K562 treated with DMSO at 1 percent for 4 hours (cell line): Measurements from ENCODE around the gene ANKRD39. TPM values are rescaled to one million over a fixed set of nuclear protein-coding genes. Genes with fewer than 3 reads are reported as not detected.

ENCODE experiments used
- total RNA-seq: library from RNA; unstranded; fragments of 300-600 nt; gene quantifications from 2 replicates; pipeline ENCODE4 v1.2.3, GENCODE V29; 2022; ENCODE audit not compliant: insufficient read depth

Gene ANKRD39, protein sequence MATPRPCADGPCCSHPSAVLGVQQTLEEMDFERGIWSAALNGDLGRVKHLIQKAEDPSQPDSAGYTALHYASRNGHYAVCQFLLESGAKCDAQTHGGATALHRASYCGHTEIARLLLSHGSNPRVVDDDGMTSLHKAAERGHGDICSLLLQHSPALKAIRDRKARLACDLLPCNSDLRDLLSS
- total RNA-seq: 15.7 and 21.1 TPM in 2 replicates

DNA sequence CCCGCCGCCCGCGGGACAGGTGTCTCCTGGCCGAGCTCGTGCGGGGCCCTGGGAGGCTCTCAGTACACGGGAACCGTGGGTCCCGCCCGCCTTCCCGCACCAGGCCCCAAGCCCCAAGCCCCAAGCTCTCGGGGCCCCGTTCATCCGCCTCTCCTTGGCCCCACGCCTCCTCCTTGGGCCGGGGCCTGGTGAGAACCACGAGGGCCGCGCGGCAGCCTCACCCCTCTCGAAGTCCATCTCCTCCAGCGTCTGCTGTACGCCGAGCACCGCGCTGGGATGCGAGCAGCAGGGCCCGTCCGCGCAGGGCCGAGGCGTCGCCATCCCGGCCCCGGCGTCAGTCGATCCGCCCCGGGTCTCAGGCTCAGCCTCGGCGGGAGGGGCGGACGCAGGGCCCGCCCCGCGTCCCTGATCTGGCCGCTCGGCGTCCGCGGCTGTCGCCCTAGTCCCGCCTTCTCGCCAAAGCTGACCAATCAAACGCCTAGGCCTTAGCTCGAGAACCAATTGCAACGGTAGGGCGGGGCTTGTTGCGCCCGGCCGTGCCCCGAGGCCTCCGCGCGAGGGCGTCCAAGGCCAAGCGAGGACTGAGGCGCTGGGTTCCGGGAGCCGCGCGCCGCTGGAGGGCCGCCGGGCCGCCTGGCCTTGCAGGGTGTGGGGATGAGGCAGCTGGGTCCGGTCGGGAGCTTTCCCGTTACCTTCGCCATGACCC lies at the start of gene ANKRD39:
TSS of gene ANKRD39 (minus strand) at position 350 of the 706 bp plus-strand sequence. CDS start at position 321, 29 bp downstream.

DNA sequence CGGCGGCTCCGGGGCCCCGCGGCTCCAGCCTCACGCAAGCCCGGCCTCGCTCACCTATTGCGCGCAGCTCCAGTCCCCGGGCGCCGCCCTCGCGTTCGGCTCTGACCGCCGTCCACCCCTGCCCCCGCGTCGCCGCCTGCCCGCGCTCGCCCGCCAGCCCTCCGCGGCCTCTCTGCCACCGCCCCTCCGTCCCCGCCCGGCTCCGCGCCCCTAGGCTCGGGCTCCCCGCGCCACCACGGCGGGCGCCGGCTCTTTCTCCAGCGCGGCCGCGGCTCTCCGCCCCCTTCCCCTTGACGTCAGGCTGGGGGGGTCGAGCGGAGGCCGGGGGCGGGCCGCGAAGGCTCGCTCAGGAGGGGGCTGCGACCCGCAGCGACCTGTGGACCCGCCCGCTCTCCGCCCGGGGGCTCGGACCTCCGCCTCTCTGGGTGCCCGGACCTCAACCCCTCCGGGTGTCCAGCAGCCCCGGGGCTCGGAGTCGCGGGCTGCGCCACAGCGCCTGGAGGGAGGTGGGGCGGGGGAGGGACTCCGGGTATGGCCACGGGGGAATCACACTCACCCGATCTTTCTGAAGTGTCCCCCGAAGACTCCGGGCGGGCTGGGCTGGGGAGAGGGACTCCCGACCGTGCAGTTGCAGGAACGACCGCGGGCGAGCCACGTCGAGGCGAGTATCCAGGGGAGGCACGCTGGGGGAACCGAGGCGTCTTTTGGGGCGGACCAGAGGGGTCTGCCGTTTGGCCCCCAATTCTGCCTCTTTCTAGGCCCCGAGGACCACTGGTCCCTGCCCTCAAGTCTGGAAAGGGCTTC lies 12.2 kb upstream of the ANKRD39 start, which contains the start of gene SEMA4C:
TSS of gene SEMA4C (minus strand) at position 259 of the 804 bp plus-strand sequence. CDS start 2,194 bp downstream, outside the sequence.

DNA sequence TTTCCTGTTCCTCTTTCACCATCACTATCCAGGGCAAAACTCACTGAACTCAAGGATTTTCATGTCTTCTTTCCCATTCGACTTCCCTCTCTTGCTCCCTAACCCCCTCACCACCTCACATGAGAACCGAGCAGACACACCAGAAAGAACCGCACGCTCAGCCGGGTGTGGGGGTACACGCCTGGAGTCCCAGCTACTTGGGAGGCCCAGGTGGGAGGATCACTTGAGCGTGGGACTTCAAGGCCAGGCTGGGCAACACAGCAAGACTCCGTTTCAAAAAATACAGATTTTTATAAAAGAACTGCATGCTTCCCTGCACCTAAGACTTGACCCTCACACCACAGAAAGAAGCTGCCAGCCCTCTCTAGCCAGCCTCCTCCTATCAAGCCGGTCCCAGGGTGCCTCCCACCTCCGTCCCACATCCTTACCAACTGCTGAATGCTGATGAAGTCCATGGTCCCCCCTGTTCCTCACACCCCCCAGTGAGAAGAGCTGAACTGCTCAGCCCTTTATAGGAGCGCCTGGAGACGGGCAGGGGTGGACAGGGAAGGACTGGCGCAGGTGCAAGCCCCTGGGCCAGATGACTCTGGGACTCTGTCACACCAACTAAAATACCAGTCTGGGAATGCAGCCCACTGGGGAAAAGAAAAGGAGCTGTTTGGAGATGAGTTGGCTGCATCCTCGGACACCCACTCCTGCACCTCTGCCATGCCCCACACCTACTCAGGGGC lies 14.1 kb downstream of the ANKRD39 start, which contains the start of gene ANKRD23:
TSS of gene ANKRD23 (minus strand) at position 484 of the 731 bp plus-strand sequence. CDS start at position 455, 29 bp downstream.

DNA sequence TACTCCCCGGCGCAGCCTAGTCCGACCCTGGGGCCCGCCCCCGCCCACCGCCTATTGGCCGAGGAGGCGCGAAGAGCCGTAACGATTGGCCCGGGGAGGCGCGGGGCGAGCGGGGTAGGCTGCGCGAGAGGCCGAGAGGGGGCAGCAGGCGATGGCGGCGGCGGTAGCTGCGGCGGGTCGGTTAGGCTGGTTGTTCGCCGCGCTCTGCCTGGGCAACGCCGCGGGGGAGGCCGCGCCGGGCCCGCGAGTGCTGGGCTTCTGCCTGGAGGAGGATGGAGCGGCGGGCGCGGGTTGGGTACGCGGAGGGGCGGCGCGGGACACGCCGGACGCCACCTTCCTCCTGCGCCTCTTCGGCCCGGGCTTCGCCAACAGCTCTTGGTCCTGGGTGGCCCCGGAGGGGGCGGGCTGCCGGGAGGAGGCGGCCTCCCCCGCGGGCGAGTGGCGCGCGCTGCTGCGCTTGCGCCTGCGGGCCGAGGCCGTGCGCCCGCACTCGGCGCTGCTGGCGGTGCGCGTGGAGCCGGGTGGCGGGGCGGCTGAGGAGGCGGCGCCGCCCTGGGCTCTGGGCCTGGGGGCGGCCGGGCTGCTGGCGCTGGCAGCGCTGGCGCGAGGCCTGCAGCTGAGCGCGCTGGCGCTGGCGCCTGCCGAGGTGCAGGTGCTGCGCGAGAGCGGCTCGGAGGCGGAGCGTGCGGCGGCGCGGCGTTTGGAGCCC lies 41.5 kb downstream of the ANKRD39 start, which contains the start of gene CNNM3:
TSS of gene CNNM3 (plus strand) at position 142 of the 709 bp plus-strand sequence. CDS start at position 152, 10 bp downstream.

Other genes with a start within 250 kb of the ANKRD39 start
- gene KANSL3, start 219.7 kb downstream of the ANKRD39 start, total RNA-seq: 32.1 and 38.9 TPM in 2 replicates
- gene FER1L5, start 215.3 kb downstream of the ANKRD39 start, total RNA-seq: not detected in 2 replicates
- gene LMAN2L, start 118.0 kb downstream of the ANKRD39 start, total RNA-seq: 19.7 and 21.4 TPM in 2 replicates
- gene CNNM4, start 97.1 kb downstream of the ANKRD39 start, total RNA-seq: 13.8 and 15.5 TPM in 2 replicates
- gene CNNM3, start 41.7 kb downstream of the ANKRD39 start, total RNA-seq: 20.0 and 22.4 TPM in 2 replicates
- gene ANKRD23, start 14.0 kb downstream of the ANKRD39 start, total RNA-seq: 2.8 and 3.2 TPM in 2 replicates
- gene SEMA4C, start 12.1 kb upstream of the ANKRD39 start, total RNA-seq: 20.0 and 27.9 TPM in 2 replicates
- 664 and 755 TPM in 2 replicates for gene FAM178B, start 128.6 kb upstream of the ANKRD39 start, total RNA-seq
- 34.3 and 44.9 TPM in 2 replicates for gene FAHD2B, start 236.9 kb upstream of the ANKRD39 start, total RNA-seq